ENCODE data around the gene UBAC1. TPM values are rescaled to one million over a fixed set of nuclear protein-coding genes. Genes with fewer than 3 reads are reported as not detected.
A peak's percentile ranks its signal among the peaks of the same experiment; 100 is the strongest.

Gene UBAC1
- total and polyA plus RNA-seq, 9 of the 15 experiments (the other 6 are each of a cell fraction or from before 2014, with no cell fraction given), result 94.0 to 399 (median 228) TPM

- TF ChIP-seq, protein P1, sequence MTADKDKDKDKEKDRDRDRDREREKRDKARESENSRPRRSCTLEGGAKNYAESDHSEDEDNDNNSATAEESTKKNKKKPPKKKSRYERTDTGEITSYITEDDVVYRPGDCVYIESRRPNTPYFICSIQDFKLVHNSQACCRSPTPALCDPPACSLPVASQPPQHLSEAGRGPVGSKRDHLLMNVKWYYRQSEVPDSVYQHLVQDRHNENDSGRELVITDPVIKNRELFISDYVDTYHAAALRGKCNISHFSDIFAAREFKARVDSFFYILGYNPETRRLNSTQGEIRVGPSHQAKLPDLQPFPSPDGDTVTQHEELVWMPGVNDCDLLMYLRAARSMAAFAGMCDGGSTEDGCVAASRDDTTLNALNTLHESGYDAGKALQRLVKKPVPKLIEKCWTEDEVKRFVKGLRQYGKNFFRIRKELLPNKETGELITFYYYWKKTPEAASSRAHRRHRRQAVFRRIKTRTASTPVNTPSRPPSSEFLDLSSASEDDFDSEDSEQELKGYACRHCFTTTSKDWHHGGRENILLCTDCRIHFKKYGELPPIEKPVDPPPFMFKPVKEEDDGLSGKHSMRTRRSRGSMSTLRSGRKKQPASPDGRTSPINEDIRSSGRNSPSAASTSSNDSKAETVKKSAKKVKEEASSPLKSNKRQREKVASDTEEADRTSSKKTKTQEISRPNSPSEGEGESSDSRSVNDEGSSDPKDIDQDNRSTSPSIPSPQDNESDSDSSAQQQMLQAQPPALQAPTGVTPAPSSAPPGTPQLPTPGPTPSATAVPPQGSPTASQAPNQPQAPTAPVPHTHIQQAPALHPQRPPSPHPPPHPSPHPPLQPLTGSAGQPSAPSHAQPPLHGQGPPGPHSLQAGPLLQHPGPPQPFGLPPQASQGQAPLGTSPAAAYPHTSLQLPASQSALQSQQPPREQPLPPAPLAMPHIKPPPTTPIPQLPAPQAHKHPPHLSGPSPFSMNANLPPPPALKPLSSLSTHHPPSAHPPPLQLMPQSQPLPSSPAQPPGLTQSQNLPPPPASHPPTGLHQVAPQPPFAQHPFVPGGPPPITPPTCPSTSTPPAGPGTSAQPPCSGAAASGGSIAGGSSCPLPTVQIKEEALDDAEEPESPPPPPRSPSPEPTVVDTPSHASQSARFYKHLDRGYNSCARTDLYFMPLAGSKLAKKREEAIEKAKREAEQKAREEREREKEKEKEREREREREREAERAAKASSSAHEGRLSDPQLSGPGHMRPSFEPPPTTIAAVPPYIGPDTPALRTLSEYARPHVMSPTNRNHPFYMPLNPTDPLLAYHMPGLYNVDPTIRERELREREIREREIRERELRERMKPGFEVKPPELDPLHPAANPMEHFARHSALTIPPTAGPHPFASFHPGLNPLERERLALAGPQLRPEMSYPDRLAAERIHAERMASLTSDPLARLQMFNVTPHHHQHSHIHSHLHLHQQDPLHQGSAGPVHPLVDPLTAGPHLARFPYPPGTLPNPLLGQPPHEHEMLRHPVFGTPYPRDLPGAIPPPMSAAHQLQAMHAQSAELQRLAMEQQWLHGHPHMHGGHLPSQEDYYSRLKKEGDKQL (CRISPR knock-in tag; IDR thresholded peaks at IDR 0.05; ENCODE audit: borderline replicate concordance), result no peak
- TF ChIP-seq HSF4 (CRISPR knock-in tag; IDR thresholded peaks at IDR 0.05; ENCODE audit: borderline replicate concordance) (peak; percentile 66; the same call in 1 of the 2 replicates), MAFF (IDR thresholded peaks at IDR 0.05; ENCODE audit: low read length) (no peak), OTX1 (CRISPR knock-in tag; IDR thresholded peaks at IDR 0.05) (peak; percentile 83; the same call in 1 of the 2 replicates), ZNF780A (CRISPR knock-in tag; IDR thresholded peaks at IDR 0.05) (no peak), ZNF23 (CRISPR knock-in tag; IDR thresholded peaks at IDR 0.05) (peak; percentile 67; the same call in 1 of the 2 replicates), ZNF41 (CRISPR knock-in tag; conservative IDR thresholded peaks at IDR 0.05) (peak; percentile 70), GATAD2B (IDR thresholded peaks at IDR 0.05; ENCODE audit: borderline replicate concordance) (no peak), ARHGAP35 (IDR thresholded peaks at IDR 0.05; ENCODE audit: partially characterized antibody) (peak; percentile 33), ZNF592 (IDR thresholded peaks at IDR 0.05) (no peak)
- TF ChIP-seq, protein P2, sequence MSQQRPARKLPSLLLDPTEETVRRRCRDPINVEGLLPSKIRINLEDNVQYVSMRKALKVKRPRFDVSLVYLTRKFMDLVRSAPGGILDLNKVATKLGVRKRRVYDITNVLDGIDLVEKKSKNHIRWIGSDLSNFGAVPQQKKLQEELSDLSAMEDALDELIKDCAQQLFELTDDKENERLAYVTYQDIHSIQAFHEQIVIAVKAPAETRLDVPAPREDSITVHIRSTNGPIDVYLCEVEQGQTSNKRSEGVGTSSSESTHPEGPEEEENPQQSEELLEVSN (IDR thresholded peaks at IDR 0.05; ENCODE audit: borderline replicate concordance in 1 of 2, extremely low read depth in 1 of 2, insufficient read depth in 1 of 2, insufficient read length in 1 of 2, low read depth in 1 of 2, low read length in 1 of 2, poor library complexity in 1 of 2, severe bottlenecking in 1 of 2), result peak in 1 of 2 experiments; percentile 13
- TF ChIP-seq, protein P3, sequence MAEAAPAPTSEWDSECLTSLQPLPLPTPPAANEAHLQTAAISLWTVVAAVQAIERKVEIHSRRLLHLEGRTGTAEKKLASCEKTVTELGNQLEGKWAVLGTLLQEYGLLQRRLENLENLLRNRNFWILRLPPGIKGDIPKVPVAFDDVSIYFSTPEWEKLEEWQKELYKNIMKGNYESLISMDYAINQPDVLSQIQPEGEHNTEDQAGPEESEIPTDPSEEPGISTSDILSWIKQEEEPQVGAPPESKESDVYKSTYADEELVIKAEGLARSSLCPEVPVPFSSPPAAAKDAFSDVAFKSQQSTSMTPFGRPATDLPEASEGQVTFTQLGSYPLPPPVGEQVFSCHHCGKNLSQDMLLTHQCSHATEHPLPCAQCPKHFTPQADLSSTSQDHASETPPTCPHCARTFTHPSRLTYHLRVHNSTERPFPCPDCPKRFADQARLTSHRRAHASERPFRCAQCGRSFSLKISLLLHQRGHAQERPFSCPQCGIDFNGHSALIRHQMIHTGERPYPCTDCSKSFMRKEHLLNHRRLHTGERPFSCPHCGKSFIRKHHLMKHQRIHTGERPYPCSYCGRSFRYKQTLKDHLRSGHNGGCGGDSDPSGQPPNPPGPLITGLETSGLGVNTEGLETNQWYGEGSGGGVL (CRISPR knock-in tag; IDR thresholded peaks at IDR 0.05), result no peak
Observed at GRCh38 chr9:135951889-135952663, 9.1 kb downstream of the UBAC1 start (continued).
